Melanocyte of skin (primary cell): Measurements from ENCODE around the gene PAM16. TPM values are rescaled to one million over a fixed set of nuclear protein-coding genes. Genes with fewer than 3 reads are reported as not detected.

Experiments used
- total RNA-seq, 2 donors: library from RNA; depleted of rRNA; stranded (reverse); fragments of >200 nt; gene quantifications; 2 replicates each; pipeline ENCODE4 v1.2.3, GENCODE V29; 2012

Gene PAM16
- 10 to 100 TPM; 31.7 to 43.0 TPM for total RNA-seq

DNA sequence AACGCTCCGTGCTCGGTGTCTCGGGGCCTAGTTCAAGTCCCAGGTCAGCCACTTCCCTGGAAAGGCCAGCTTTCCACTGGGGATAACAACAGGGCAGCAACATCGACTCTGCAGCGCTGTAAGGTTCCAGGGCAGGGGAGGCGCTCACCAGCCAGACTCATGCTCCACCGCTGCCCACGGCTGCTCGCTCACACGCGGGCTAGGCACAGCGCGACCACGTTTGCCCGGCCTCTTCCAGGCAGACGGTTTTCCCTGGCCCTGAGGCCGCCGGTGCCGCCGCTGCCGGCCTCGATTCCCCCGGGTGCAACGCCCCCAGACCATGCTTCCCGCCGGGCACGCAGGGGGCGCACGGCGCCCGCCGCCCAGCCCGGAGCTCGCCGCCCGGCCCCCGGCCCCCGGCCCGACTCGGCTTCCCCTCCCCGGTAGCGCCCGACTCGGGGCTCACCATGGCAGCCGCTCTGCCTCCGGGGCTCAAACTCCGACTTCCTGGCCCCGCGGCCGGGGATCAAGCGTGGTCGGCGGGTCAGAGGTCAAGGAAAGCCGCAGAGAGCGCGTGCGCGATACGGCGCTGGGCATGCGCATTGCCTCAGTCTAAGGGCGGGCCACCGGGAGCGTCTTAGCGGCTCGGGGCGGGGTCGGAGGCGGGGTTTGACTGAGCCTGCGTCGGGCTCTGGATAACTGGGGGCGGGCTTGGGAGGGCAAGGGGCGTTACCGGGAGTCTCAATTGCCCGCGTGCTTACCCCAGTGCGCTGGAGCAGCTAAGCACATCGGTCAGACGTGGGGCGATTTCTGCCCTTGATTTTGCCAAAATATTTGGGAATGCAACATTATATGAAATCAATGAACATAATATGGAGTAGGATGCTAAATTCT is at the start of gene PAM16:
TSS of gene PAM16 (minus strand) at position 535 of the 873 bp plus-strand sequence. CDS start at position 448, 87 bp downstream.

DNA sequence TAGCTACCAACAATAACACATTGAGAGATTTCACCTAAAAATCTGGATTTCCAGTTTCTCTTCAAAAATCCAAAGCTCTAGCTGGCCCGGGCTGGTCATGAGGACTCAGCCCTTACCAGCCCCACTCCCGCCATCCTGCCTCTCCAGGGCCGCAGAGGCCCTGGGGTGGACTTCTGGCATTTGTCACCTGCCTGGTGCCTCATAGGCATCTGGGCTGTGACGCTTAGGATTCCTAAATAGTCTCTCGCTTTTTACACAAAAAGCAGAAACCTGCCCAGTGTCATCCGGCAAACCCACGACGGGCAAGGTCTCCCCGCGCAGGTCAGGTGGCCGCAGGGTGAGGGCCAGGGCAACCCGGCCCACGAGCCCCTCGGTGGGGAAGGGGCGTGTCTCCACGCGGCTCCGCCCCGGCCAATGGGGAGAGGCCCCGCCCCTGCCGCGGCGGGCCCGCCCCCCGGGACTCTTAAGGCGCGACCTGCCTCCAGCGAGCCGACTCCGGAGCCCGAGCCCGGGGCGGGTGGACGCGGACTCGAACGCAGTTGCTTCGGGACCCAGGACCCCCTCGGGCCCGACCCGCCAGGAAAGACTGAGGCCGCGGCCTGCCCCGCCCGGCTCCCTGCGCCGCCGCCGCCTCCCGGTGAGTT is 20.4 kb upstream of the PAM16 start, which contains the start of gene VASN:
TSS of gene VASN (plus strand) at position 492 of the 644 bp plus-strand sequence. CDS start 9,030 bp downstream, outside the sequence.

DNA sequence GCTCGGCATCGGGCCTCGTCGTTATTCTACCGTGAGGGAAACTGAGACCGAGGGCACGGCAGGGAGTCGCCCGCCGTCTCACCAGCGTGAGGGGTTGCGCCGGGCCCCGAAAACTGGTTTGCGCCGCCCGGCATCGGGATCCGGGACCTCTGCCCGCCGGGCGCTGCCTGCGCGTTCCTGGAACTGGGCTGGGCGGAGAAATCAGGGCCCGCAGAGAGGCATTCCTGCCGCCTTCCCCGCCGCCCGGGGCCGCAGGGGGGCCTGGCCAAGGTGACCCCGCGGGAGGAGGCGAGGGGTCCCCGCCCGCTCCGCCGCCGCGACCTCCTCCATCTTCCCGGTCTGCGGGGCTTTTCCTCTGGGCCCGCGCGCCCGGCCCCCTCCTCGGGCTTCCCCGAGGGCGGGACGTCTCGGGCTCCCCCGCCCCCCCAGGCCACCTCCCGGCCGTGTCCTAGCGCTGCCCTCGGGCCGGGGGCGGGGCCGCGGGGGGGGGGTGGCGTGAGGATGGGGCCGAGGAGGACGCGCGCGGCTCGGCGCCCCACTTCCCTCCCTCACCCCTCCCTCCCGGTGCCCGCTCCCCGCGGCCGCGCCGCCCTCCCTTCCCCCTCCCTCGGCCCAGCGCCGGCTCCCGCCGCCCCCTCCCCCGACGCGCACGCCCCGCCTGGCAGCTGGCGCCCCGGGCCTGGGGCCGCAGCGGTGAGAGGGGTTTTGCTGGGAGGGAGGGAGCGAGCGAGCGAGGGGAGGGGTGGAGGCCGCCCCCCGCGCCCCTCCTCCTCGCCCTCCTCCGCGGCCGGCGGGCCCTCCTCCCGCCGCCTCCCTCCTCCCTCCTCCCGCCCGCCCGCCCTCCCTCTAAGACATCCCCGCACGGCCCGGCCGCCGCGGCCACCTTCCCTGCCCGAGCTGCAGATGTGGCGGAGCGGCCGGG is 35.7 kb downstream of the PAM16 start, which contains the start of gene GLIS2:
TSS of gene GLIS2 (plus strand) at position 882 of the 922 bp plus-strand sequence. CDS start 16,214 bp downstream, outside the sequence.

Other genes with a start within 250 kb of the PAM16 start
- gene ADCY9, start 234.9 kb downstream of the PAM16 start, total RNA-seq, result 10 to 100 TPM; 21.3 to 30.6 TPM
- not detected for gene SRL, start 109.2 kb downstream of the PAM16 start, total RNA-seq
- gene TFAP4, start 78.3 kb downstream of the PAM16 start, total RNA-seq, result 10 to 100 TPM in 1 of 2 donors, 1 to 10 TPM in 1; 5.9 to 16.7 TPM
- under 1 TPM; 0.33 to 0.34 TPM for gene GLIS2, start 35.3 kb downstream of the PAM16 start, total RNA-seq
- 10 to 100 TPM in 1 of 2 donors, 1 to 10 TPM in 1; 7.3 to 28.9 TPM for gene VASN, start 20.5 kb upstream of the PAM16 start, total RNA-seq
- 10 to 100 TPM; 34.3 to 37.5 TPM for gene CORO7, start 65.3 kb upstream of the PAM16 start, total RNA-seq
- 10 to 100 TPM; 42.7 to 73.6 TPM for gene DNAJA3, start 74.5 kb upstream of the PAM16 start, total RNA-seq
- gene NMRAL1, start 123.3 kb upstream of the PAM16 start, total RNA-seq, result 100 to 1,000 TPM; 100 to 119 TPM
- 100 to 1,000 TPM in 1 of 2 donors, 10 to 100 TPM in 1; 60.6 to 105 TPM for gene HMOX2, start 125.1 kb upstream of the PAM16 start, total RNA-seq
- 10 to 100 TPM in 1 of 2 donors, 1 to 10 TPM in 1; 8.7 to 14.1 TPM for gene CDIP1, start 187.5 kb upstream of the PAM16 start, total RNA-seq
- not detected for gene C16orf96, start 205.0 kb upstream of the PAM16 start, total RNA-seq